ENCODE results near the gene KCTD16.

Gene KCTD16

DNA sequence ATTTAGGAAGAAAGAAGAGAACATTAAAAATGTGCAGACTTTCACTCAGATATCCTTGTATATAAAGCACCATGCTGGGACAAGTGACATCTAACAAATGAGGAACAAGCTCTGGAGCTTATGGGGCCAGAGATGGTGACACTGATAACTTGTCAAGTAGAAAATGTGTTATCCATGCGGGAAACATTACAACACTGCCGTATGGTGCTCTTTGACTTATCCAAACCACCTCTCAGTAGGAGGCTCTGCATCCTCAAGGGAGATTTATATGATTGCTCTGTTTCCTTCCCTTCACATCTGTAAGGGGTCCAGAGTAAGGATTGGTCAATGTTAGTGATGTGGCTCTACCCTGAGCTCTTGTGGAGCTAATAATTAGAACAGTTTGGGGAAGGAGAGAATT, 23.5 kb downstream of the KCTD16 start:
- H3K9ac ChIP-seq (ENCODE audit: low read length), result no peak overlapping the region
- no peaks in the 10 kb centered on the region for H3K36me3 ChIP-seq (ENCODE audit: control insufficient read depth, insufficient read depth, low read length)
- no peak overlapping the region for H3K27ac ChIP-seq (ENCODE audit: low read depth, low read length)
- no peaks in the 10 kb centered on the region for H3K9me3 ChIP-seq (ENCODE audit: control insufficient read depth, insufficient read depth, low read depth, low read length)
- H3K4me3 ChIP-seq (ENCODE audit: low read depth, low read length), result no peak overlapping the region
- no peaks in the 10 kb centered on the region for H3K4me1 ChIP-seq (ENCODE audit: control insufficient read depth, insufficient read depth, low read length)
- no peaks in the 10 kb centered on the region for H3K27me3 ChIP-seq (ENCODE audit: control insufficient read depth, insufficient read depth, low read length)

- Histone ChIP-seq H3K4me3 (ENCODE audit: low read depth, low read length) (no peak overlapping the region), H3K27ac (ENCODE audit: low read depth, low read length) (no peak overlapping the region), H3K9ac (ENCODE audit: low read length) (no peak overlapping the region), H3K27me3 (ENCODE audit: control insufficient read depth, insufficient read depth, low read length) (no peaks in the 10 kb centered on the region), H3K9me3 (ENCODE audit: control insufficient read depth, insufficient read depth, low read depth, low read length) (no peaks in the 10 kb centered on the region), H3K36me3 (ENCODE audit: control insufficient read depth, insufficient read depth, low read length) (no peaks in the 10 kb centered on the region), H3K4me1 (ENCODE audit: control insufficient read depth, insufficient read depth, low read length) (no peaks in the 10 kb centered on the region)
Measured at GRCh38 chr5:144195448-144195847, 24.8 kb downstream of the KCTD16 start.

GRCh38 chr5:144196612-144197011, 25.9 kb downstream of the KCTD16 start:
- Histone ChIP-seq H3K27me3 (ENCODE audit: control insufficient read depth, insufficient read depth, low read length) (no peaks in the 10 kb centered on the region), H3K9ac (ENCODE audit: low read length) (no peak overlapping the region), H3K4me1 (ENCODE audit: control insufficient read depth, insufficient read depth, low read length) (no peaks in the 10 kb centered on the region), H3K27ac (ENCODE audit: low read depth, low read length) (no peak overlapping the region), H3K36me3 (ENCODE audit: control insufficient read depth, insufficient read depth, low read length) (no peaks in the 10 kb centered on the region), H3K4me3 (ENCODE audit: low read depth, low read length) (no peak overlapping the region), H3K9me3 (ENCODE audit: control insufficient read depth, insufficient read depth, low read depth, low read length) (no peaks in the 10 kb centered on the region)

DNA sequence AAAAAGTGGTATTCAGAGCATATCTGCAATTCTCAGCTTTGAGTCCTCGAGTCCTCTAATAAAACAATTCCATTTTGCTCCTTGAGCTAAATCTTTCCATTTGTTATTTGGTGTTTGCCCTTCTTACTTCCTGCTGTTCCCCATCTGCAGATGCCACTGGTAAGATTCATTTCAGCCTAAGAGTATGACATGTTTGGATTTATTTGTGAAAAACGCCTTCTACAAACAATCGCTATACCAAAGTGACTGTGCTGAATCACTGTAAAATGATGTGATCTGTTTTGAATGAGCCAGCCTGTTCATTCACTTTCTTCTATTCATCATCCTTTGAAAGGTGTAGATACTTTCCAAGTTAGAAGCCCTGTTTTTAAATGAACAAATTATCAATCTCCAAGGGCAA, 27.7 kb downstream of the KCTD16 start:
- Histone ChIP-seq H3K9me3 (ENCODE audit: control insufficient read depth, insufficient read depth, low read depth, low read length) (no peaks in the 10 kb centered on the region), H3K27me3 (ENCODE audit: control insufficient read depth, insufficient read depth, low read length) (no peaks in the 10 kb centered on the region), H3K9ac (ENCODE audit: low read length) (no peak overlapping the region), H3K27ac (ENCODE audit: low read depth, low read length) (no peak overlapping the region), H3K4me3 (ENCODE audit: low read depth, low read length) (no peak overlapping the region), H3K4me1 (ENCODE audit: control insufficient read depth, insufficient read depth, low read length) (no peaks in the 10 kb centered on the region), H3K36me3 (ENCODE audit: control insufficient read depth, insufficient read depth, low read length) (no peaks in the 10 kb centered on the region)

- Histone ChIP-seq H3K27ac (ENCODE audit: low read depth, low read length) (no peak overlapping the region), H3K36me3 (ENCODE audit: control insufficient read depth, insufficient read depth, low read length) (no peaks in the 10 kb centered on the region), H3K9ac (ENCODE audit: low read length) (no peak overlapping the region), H3K4me1 (ENCODE audit: control insufficient read depth, insufficient read depth, low read length) (no peaks in the 10 kb centered on the region), H3K4me3 (ENCODE audit: low read depth, low read length) (no peak overlapping the region), H3K27me3 (ENCODE audit: control insufficient read depth, insufficient read depth, low read length) (peaks cover 23% of the 10 kb centered on the region), H3K9me3 (ENCODE audit: control insufficient read depth, insufficient read depth, low read depth, low read length) (no peaks in the 10 kb centered on the region)
Measured at GRCh38 chr5:144201588-144201987, 30.9 kb downstream of the KCTD16 start.

GRCh38 chr5:144202072-144202471, 31.4 kb downstream of the KCTD16 start:
- H3K4me1 ChIP-seq (ENCODE audit: control insufficient read depth, insufficient read depth, low read length), result no peaks in the 10 kb centered on the region
- no peaks in the 10 kb centered on the region for H3K36me3 ChIP-seq (ENCODE audit: control insufficient read depth, insufficient read depth, low read length)
- no peak overlapping the region for H3K27ac ChIP-seq (ENCODE audit: low read depth, low read length)
- no peaks in the 10 kb centered on the region for H3K9me3 ChIP-seq (ENCODE audit: control insufficient read depth, insufficient read depth, low read depth, low read length)
- no peak overlapping the region for H3K9ac ChIP-seq (ENCODE audit: low read length)
- H3K4me3 ChIP-seq (ENCODE audit: low read depth, low read length), result no peak overlapping the region
- peaks cover 27% of the 10 kb centered on the region for H3K27me3 ChIP-seq (ENCODE audit: control insufficient read depth, insufficient read depth, low read length)

DNA sequence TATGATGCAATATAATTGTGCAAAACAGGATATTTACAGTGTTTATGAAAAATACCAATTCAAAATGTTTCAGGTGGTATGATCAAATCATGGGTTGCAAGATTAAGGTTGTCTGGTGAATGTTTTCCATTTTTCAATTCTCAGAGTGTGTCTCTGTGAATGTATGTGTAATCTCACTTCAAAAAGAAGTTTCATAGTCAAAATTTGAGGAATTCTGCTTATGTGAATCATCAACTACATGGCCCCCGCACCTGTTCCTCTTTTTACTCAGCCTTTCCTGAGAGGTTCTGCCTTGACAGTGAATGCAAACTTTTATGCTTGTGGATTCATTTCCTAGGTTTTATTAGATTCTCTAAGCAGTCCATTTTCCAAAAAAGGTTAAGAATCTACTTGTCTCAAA, 32.1 kb downstream of the KCTD16 start:
- Histone ChIP-seq H3K4me1 (ENCODE audit: control insufficient read depth, insufficient read depth, low read length) (no peaks in the 10 kb centered on the region), H3K27me3 (ENCODE audit: control insufficient read depth, insufficient read depth, low read length) (peaks cover 32% of the 10 kb centered on the region), H3K9ac (ENCODE audit: low read length) (no peak overlapping the region), H3K27ac (ENCODE audit: low read depth, low read length) (no peak overlapping the region), H3K9me3 (ENCODE audit: control insufficient read depth, insufficient read depth, low read depth, low read length) (no peaks in the 10 kb centered on the region), H3K4me3 (ENCODE audit: low read depth, low read length) (no peak overlapping the region), H3K36me3 (ENCODE audit: control insufficient read depth, insufficient read depth, low read length) (no peaks in the 10 kb centered on the region)

DNA sequence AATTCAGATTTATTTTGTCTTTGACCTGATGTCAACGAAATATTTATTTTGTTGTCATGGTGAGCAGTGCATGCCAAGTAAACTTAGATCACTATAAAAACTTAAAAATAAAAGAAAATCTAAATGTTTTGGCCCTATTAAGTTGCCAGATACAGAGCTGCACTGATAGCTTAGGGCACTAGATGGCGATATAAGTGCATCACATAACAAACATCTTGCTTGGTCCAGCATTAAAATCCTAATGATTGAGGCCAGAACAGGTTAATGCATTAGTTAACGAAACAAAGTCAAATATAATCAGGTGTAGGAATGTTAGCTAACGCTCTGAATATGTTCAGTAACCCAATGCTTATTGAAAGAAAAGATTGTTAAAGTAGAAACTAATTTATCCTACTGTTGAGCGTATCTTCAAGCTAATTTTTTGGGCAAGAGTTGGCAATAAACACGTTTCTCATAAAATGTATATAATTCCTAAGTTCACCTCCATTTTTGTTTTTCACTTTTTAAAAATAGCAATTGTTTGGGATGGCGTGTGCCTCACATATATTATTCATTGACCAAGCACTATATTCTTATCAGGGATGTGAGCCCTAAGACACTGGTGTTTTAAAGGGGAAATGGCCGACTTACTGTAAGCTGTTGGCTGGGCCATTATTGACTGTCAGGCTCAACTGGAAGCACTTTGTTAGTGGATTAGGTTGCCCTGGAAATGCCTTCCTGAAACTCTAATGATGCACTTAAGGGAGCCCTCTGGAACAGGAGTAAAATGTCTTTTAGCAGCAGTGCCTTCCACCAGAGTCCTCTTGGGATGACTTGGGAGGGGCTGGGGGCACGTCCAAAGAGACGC, 33.3 kb downstream of the KCTD16 start:
- no peak overlapping the region for H3K9ac ChIP-seq (ENCODE audit: low read length)
- H3K27ac ChIP-seq (ENCODE audit: low read depth, low read length), result no peak overlapping the region
- H3K4me1 ChIP-seq (ENCODE audit: control insufficient read depth, insufficient read depth, low read length), result no peaks in the 10 kb centered on the region
- H3K9me3 ChIP-seq (ENCODE audit: control insufficient read depth, insufficient read depth, low read depth, low read length), result no peaks in the 10 kb centered on the region
- no peaks in the 10 kb centered on the region for H3K36me3 ChIP-seq (ENCODE audit: control insufficient read depth, insufficient read depth, low read length)
- H3K4me3 ChIP-seq (ENCODE audit: low read depth, low read length), result no peak overlapping the region
- peaks cover 32% of the 10 kb centered on the region for H3K27me3 ChIP-seq (ENCODE audit: control insufficient read depth, insufficient read depth, low read length)

- Histone ChIP-seq H3K27me3 (ENCODE audit: control insufficient read depth, insufficient read depth, low read length) (peaks cover 32% of the 10 kb centered on the region), H3K9me3 (ENCODE audit: control insufficient read depth, insufficient read depth, low read depth, low read length) (no peaks in the 10 kb centered on the region), H3K27ac (ENCODE audit: low read depth, low read length) (no peak overlapping the region), H3K36me3 (ENCODE audit: control insufficient read depth, insufficient read depth, low read length) (no peaks in the 10 kb centered on the region), H3K4me3 (ENCODE audit: low read depth, low read length) (peak overlapping the region; percentile 62), H3K9ac (ENCODE audit: low read length) (peak overlapping the region; percentile 4), H3K4me1 (ENCODE audit: control insufficient read depth, insufficient read depth, low read length) (no peaks in the 10 kb centered on the region)
Measured at GRCh38 chr5:144205141-144205551, 34.5 kb downstream of the KCTD16 start.

- Histone ChIP-seq H3K9me3 (ENCODE audit: control insufficient read depth, insufficient read depth, low read depth, low read length) (no peaks in the 10 kb centered on the region), H3K9ac (ENCODE audit: low read length) (no peak overlapping the region), H3K4me3 (ENCODE audit: low read depth, low read length) (no peak overlapping the region), H3K36me3 (ENCODE audit: control insufficient read depth, insufficient read depth, low read length) (no peaks in the 10 kb centered on the region), H3K27ac (ENCODE audit: low read depth, low read length) (no peak overlapping the region), H3K4me1 (ENCODE audit: control insufficient read depth, insufficient read depth, low read length) (no peaks in the 10 kb centered on the region), H3K27me3 (ENCODE audit: control insufficient read depth, insufficient read depth, low read length) (peaks cover 32% of the 10 kb centered on the region)
Measured at GRCh38 chr5:144206141-144206540, 35.5 kb downstream of the KCTD16 start.

DNA sequence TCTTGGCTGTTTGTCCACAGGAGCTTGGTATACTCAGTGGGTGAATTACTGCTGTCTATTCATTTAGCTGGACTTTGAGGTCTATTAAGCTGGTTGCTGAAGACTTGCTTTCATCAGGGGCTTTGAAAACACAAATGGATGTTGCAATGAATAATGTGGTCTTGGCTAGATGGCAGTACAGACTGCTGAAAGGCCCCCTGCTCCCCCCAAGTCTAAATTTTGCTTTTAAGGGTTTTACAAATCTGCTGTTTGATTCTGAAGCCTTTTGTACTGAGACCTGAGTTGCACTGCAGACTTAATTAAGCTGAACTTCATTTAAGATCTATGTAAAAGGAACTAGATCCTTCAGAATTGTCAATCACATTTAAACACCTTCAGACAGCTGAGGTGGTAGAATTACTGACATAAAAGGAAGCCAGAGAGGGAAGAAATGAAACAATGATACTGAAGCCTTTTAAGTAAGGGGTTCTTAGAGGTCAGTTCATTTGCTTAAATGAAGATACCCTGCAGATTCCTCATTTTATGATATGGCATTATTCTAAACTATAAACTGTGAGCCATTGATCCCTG, 37.3 kb downstream of the KCTD16 start:
- no peaks in the 10 kb centered on the region for H3K36me3 ChIP-seq (ENCODE audit: control insufficient read depth, insufficient read depth, low read length)
- H3K27me3 ChIP-seq (ENCODE audit: control insufficient read depth, insufficient read depth, low read length), result peaks cover 32% of the 10 kb centered on the region
- no peak overlapping the region for H3K27ac ChIP-seq (ENCODE audit: low read depth, low read length)
- H3K4me3 ChIP-seq (ENCODE audit: low read depth, low read length), result no peak overlapping the region
- H3K4me1 ChIP-seq (ENCODE audit: control insufficient read depth, insufficient read depth, low read length), result no peaks in the 10 kb centered on the region
- H3K9ac ChIP-seq (ENCODE audit: low read length), result no peak overlapping the region
- H3K9me3 ChIP-seq (ENCODE audit: control insufficient read depth, insufficient read depth, low read depth, low read length), result no peaks in the 10 kb centered on the region
